Measurements from ENCODE around the gene PHACTR3.

PHACTR3 gene

GRCh38 chr20:59682603-59683002, 78.3 kb downstream of the PHACTR3 start:
- DNase-seq (ENCODE audit: low read depth): no peak
- no peak overlapping the region for H3K4me3 ChIP-seq (ENCODE audit: low read depth, low read length)
- TF ChIP-seq CTCF (IDR thresholded peaks at IDR 0.05; ENCODE audit: low read depth, low read length, missing control alignments): no peak

- TF ChIP-seq CTCF (IDR thresholded peaks at IDR 0.05; ENCODE audit: low read depth, low read length, missing control alignments): no peak
- no peak for DNase-seq (ENCODE audit: low read depth)
Observed at GRCh38 chr20:59683181-59683580, 78.8 kb downstream of the PHACTR3 start.

GRCh38 chr20:59684685-59685242, 80.4 kb downstream of the PHACTR3 start:
- TF ChIP-seq CTCF (IDR thresholded peaks at IDR 0.05; ENCODE audit: low read depth, low read length, missing control alignments): no peak
- no peak for DNase-seq (ENCODE audit: low read depth)
- H3K4me3 ChIP-seq (ENCODE audit: low read depth, low read length): no peak overlapping the region

More at GRCh38 chr20:59683181-59683580, 78.8 kb downstream of the PHACTR3 start:
- H3K4me3 ChIP-seq (ENCODE audit: low read depth, low read length): no peak overlapping the region

- no peak overlapping the region for H3K4me3 ChIP-seq (ENCODE audit: low read depth, low read length)
- no peak for DNase-seq (ENCODE audit: low read depth)
- TF ChIP-seq CTCF (IDR thresholded peaks at IDR 0.05; ENCODE audit: low read depth, low read length, missing control alignments): no peak
Observed at GRCh38 chr20:59686404-59687346, 82.3 kb downstream of the PHACTR3 start.

- no peak for TF ChIP-seq CTCF (IDR thresholded peaks at IDR 0.05; ENCODE audit: low read depth, low read length, missing control alignments)
- no peak for DNase-seq (ENCODE audit: low read depth)
- no peak overlapping the region for H3K4me3 ChIP-seq (ENCODE audit: low read depth, low read length)
Observed at GRCh38 chr20:59688356-59688755, 84.0 kb downstream of the PHACTR3 start.

- TF ChIP-seq CTCF (IDR thresholded peaks at IDR 0.05; ENCODE audit: low read depth, low read length, missing control alignments): no peak
- DNase-seq (ENCODE audit: low read depth): no peak
- H3K4me3 ChIP-seq (ENCODE audit: low read depth, low read length): no peak overlapping the region
Observed at GRCh38 chr20:59688999-59689398, 84.7 kb downstream of the PHACTR3 start.

Data from GM12864 (cell line).